CD8-positive, alpha-beta memory T cell (primary cell): Measurements from ENCODE around the gene TSPAN15. TPM values are rescaled to one million over a fixed set of nuclear protein-coding genes. Genes with fewer than 3 reads are reported as not detected.

ENCODE experiments used
- CTCF ChIA-PET: fragments of 350-600 bp; sonication (Branson Sonifier 250); formaldehyde crosslinking; loops from one replicate; lab custom pipeline; 2021; ENCODE audit warnings: antibody characterized with exemption; lab: Charles Lee
- POLR2A ChIA-PET: fragments of 350-600 bp; sonication (Branson Sonifier 250); formaldehyde crosslinking; loops from one replicate; lab custom pipeline; 2021; ENCODE audit warnings: antibody characterized with exemption; lab: Charles Lee
- DNase-seq, 5 donors: peaks; one replicate each; pipeline versions ENCODE4 v3.0.0 to v3.0.0-alpha.2; 2020 to 2022; ENCODE audit warnings: mixed read lengths in 1 of 5
- H3K27ac ChIP-seq: one replicate; pipeline ENCODE4 v1.7.0; 2013; ENCODE audit warnings: low read depth, mild to moderate bottlenecking, low read length, moderate library complexity
- H3K27me3 ChIP-seq: 2 replicates; pipeline ENCODE4 v1.7.0; 2013; ENCODE audit warnings: low read length, mild to moderate bottlenecking; ENCODE audit not compliant: insufficient read depth, poor library complexity, severe bottlenecking
- H3K36me3 ChIP-seq: 2 replicates; pipeline ENCODE4 v1.7.0; 2013; ENCODE audit warnings: mild to moderate bottlenecking, low read length, moderate library complexity; ENCODE audit not compliant: insufficient read depth
- H3K4me1 ChIP-seq: 2 replicates; pipeline ENCODE4 v1.7.0; 2013; ENCODE audit warnings: mild to moderate bottlenecking, low read length, moderate library complexity; ENCODE audit not compliant: insufficient read depth
- H3K4me3 ChIP-seq: 2 replicates; pipeline ENCODE4 v1.7.0; 2013; ENCODE audit warnings: mild to moderate bottlenecking, low read length
- H3K9me3 ChIP-seq: 2 replicates; pipeline ENCODE4 v1.7.0; 2013; ENCODE audit warnings: mild to moderate bottlenecking, low read length
- H3K27ac Mint-ChIP-seq, 8 donors: one replicate each; pipeline ENCODE4 v1.8.0; 2020 to 2021; ENCODE audit warnings: mixed read lengths in 8 of 8, mild to moderate bottlenecking in 6 of 8, inconsistent platforms in 3 of 8, moderate library complexity in 3 of 8
- H3K27me3 Mint-ChIP-seq, 2 donors: one replicate each; pipeline ENCODE4 v1.8.0; 2020 to 2021; ENCODE audit warnings: mixed read lengths in 2 of 2, mild to moderate bottlenecking in 1 of 2, moderate library complexity in 1 of 2
- H3K36me3 Mint-ChIP-seq, 3 donors: one replicate each; pipeline ENCODE4 v1.8.0; 2020 to 2021; ENCODE audit warnings: mixed read lengths in 3 of 3, inconsistent platforms in 1 of 3, mild to moderate bottlenecking in 1 of 3
- H3K4me1 Mint-ChIP-seq, 3 donors: one replicate each; pipeline ENCODE4 v1.8.0; 2020 to 2021; ENCODE audit warnings: mixed read lengths in 3 of 3, inconsistent platforms in 1 of 3, mild to moderate bottlenecking in 1 of 3
- H3K4me3 Mint-ChIP-seq, 7 donors: one replicate each; pipeline ENCODE4 v1.8.0; 2020 to 2021; ENCODE audit warnings: mixed read lengths in 7 of 7, mild to moderate bottlenecking in 6 of 7, moderate library complexity in 4 of 7, inconsistent platforms in 2 of 7
- H3K9me3 Mint-ChIP-seq, 5 donors: one replicate each; pipeline ENCODE4 v1.8.0; 2020 to 2022; ENCODE audit warnings: mixed read lengths in 5 of 5, mild to moderate bottlenecking in 3 of 5, moderate library complexity in 2 of 5, inconsistent platforms in 1 of 5
- polyA plus RNA-seq: library from polyadenylated mRNA; unstranded; fragments of 300-500 nt; fragmentation: Illumina TruSeq; gene quantifications from one replicate; pipeline ENCODE4 v1.2.3, GENCODE V29; 2021
- total RNA-seq, 2 experiments: library from RNA; stranded (reverse); gene quantifications; one replicate each; pipeline ENCODE4 v1.2.3, GENCODE V29; 2021

TSPAN15 gene
- total and polyA plus RNA-seq, 3 experiments from 2014 or later = 1.4 to 20.2 (median 2.4) TPM

DNA sequence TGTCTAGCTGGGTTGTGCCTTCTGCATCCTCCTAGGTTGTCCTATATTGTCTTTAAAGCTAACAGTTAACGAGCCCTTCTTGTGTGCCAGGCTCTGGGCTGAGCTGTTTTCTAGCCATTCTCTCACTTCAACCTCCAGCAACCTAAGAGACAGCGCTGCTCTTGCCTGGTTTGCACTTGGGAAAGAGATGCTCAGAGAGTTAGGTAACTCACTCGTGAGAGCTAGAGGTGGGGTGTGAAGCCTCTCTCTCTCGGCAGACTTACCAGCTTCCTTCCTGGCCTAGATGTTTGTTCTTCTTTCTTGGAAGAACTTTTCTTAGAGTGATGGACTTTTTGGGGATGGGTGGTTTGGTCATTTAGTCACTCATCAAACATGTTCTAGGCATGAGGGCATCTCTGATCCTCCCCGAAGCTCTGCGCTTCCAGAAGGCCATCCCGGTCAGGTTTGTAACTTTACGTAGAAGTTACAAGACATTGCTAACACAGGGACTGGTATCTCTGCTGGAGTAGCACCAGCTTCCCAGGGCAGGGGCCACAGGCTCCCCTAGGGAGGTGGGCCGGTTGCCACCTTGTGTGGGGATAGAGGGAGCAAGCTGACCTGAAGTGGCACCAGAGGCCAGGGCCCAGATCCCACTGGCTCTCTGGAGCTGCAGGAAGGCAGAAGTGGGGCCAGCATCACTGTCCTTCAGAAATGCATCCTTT lies 14.3 kb downstream of the TSPAN15 start:
- Mint-ChIP-seq H3K4me1 (peaks cover 15 to 48% (median 40%) of the 10 kb centered on the region in 3 donors), H3K27me3 (no peaks in the 10 kb centered on the region), H3K36me3 (no peaks in the 10 kb centered on the region), H3K9me3 (no peaks in the 10 kb centered on the region), H3K27ac (peak overlapping the region; percentile 45 to 99 (median 94)), H3K4me3 (peak overlapping the region in 5 of 7 donors; percentile 43 to 82 (median 59))
- Histone ChIP-seq H3K36me3 (no peaks in the 10 kb centered on the region), H3K4me3 (no peak overlapping the region), H3K9me3 (no peaks in the 10 kb centered on the region), H3K4me1 (peaks cover 10% of the 10 kb centered on the region), H3K27ac (no peak overlapping the region), H3K27me3 (no peaks in the 10 kb centered on the region)
- POLR2A ChIA-PET = no interaction called here
- DNase-seq = peak in 2 of 5 donors; percentile 15
- CTCF ChIA-PET = interaction anchor here (1.2 kb wide), 1 partner anchor 14 kb away, joined by 3 read pairs; the partner anchor contains the start of gene TSPAN15

DNA sequence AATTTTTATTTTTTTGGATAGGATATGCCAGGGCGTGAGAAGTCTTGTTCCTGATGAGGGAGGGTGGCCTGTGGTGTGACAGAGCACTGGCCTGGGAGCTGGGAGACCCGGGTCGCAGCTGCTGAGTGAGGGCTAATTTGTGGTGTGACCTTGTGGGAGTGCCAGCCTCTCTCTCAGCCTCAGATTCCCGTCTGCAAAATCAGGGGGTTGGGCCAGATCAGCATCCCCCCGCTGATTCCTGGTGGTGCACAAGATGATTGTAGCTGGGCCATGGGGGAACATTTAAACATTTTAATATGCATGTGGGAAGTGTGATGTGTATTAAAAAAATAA lies 14.9 kb downstream of the TSPAN15 start:
- ChIA-PET CTCF (interaction anchor here (1.0 kb wide), 1 partner anchor 26 kb away, joined by 3 read pairs; no protein-coding TSS in a partner anchor), POLR2A (no interaction called here)
- Mint-ChIP-seq H3K9me3 (no peaks in the 10 kb centered on the region), H3K4me3 (peak overlapping the region in 4 of 7 donors; percentile 56 to 82 (median 62)), H3K27ac (peak overlapping the region in 7 of 8 donors; percentile 65 to 99 (median 94)), H3K4me1 (peaks cover 15 to 44% (median 35%) of the 10 kb centered on the region in 3 donors), H3K36me3 (no peaks in the 10 kb centered on the region), H3K27me3 (peaks cover 0 to 1% of the 10 kb centered on the region in 2 donors)
- H3K27me3 ChIP-seq = no peaks in the 10 kb centered on the region
- no peaks in the 10 kb centered on the region for H3K36me3 ChIP-seq
- no peak overlapping the region for H3K4me3 ChIP-seq
- no peak for DNase-seq
- no peak overlapping the region for H3K27ac ChIP-seq
- H3K9me3 ChIP-seq = no peaks in the 10 kb centered on the region
- H3K4me1 ChIP-seq = peaks cover 10% of the 10 kb centered on the region

DNA sequence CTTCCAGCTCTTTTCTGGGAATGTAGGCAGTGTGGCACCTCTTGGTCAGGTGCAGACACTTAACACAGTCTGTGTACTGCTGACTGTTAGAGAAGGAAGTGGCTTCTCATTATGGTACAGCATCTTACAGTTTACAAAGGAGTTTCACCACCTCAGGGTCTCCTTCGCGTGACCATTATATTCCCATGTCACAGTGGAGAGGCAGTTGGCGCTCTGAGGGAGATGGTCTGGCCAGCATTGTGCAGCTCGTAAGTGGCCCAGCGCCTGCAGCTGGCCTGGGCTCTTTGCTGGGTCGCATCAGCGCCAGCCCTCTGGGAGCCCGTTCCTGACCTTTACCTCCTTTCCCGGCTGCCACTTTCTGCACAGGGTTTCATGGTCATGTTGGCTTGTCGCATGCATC lies 15.4 kb downstream of the TSPAN15 start:
- Histone ChIP-seq H3K27me3 (no peaks in the 10 kb centered on the region), H3K4me3 (no peak overlapping the region), H3K4me1 (peaks cover 10% of the 10 kb centered on the region), H3K27ac (no peak overlapping the region), H3K9me3 (no peaks in the 10 kb centered on the region), H3K36me3 (no peaks in the 10 kb centered on the region)
- peaks cover 15 to 44% (median 35%) of the 10 kb centered on the region in 3 donors for H3K4me1 Mint-ChIP-seq
- ChIA-PET CTCF (interaction anchor here (1.0 kb wide), 1 partner anchor 26 kb away, joined by 3 read pairs; no protein-coding TSS in a partner anchor), POLR2A (no interaction called here)
- no peaks in the 10 kb centered on the region for H3K9me3 Mint-ChIP-seq
- peaks cover 0 to 1% of the 10 kb centered on the region in 2 donors for H3K27me3 Mint-ChIP-seq
- peak overlapping the region in 6 of 7 donors; percentile 3 to 82 (median 58) for H3K4me3 Mint-ChIP-seq
- H3K27ac Mint-ChIP-seq = peak overlapping the region in 7 of 8 donors; percentile 65 to 99 (median 93)
- DNase-seq = no peak
- H3K36me3 Mint-ChIP-seq = no peaks in the 10 kb centered on the region

DNA sequence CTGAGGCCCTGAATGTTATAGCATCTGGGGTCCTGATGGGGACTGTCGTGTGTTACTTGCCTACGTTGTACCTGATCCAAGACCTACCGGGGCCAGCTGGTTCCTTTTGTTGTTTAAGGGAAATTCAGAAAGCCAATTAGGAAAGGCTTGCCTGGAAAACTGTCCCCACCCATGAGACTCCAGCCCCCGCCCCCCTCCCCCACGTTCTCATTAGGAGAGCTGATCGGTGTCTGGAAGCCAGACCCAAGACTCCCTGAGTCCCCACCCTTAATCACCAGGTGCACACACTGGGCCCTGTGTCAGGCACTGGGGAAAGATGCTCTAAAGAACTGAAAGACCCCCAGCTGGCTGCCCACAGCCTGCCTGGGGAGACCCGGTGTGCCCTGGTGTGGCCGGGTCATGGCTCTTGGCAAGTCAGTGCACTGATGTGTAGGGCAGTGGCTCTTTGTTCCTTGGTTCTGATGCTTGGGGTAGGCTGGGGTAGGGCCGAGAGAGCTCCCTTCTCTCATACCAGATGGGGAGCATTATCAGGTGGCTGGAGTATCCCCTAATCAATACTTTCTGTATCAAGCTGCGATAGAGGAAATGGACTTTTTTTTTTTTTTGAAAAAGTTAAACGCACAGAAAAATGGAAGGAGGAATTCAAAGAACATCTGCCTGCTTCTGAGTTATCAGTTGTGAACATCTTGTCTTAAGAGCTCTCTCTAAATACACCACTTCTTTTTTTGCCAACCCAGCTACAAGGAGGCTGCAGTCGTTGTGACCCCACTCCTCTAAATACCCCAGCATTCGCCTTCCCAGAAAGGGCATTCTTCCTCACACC lies 16.9 kb downstream of the TSPAN15 start:
- H3K36me3 ChIP-seq = no peaks in the 10 kb centered on the region
- H3K27ac ChIP-seq = no peak overlapping the region
- no peaks in the 10 kb centered on the region for H3K27me3 ChIP-seq
- Mint-ChIP-seq H3K4me1 (peaks cover 15 to 38% (median 28%) of the 10 kb centered on the region in 3 donors), H3K9me3 (no peaks in the 10 kb centered on the region), H3K36me3 (no peaks in the 10 kb centered on the region), H3K27me3 (peaks cover 1 to 12% of the 10 kb centered on the region in 2 donors), H3K27ac (peak overlapping the region in 6 of 8 donors; percentile 14 to 73 (median 49)), H3K4me3 (no peak overlapping the region)
- no peaks in the 10 kb centered on the region for H3K9me3 ChIP-seq
- POLR2A ChIA-PET = no interaction called here
- H3K4me3 ChIP-seq = no peak overlapping the region
- peaks cover 10% of the 10 kb centered on the region for H3K4me1 ChIP-seq
- CTCF ChIA-PET = interaction anchor here (1.0 kb wide), 1 partner anchor 24 kb away, joined by 3 read pairs; no protein-coding TSS in a partner anchor
- DNase-seq = no peak

DNA sequence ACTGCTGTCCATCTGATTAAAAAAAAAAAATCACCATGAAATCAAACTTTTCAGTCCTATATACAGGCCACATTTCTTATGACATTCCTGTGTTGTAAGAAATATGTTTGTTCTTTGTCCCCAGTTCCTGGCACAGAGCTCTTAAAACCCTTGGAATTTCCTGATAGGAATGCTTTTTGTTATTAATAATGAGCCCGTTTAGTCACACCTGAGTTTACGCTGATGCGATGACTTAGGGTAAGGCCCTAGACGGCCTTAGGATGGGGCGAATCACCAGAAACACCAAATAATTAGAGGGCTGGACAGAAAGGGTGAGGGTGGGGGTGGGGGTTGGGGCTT lies 17.5 kb downstream of the TSPAN15 start:
- no peaks in the 10 kb centered on the region for H3K9me3 ChIP-seq
- Mint-ChIP-seq H3K27me3 (peaks cover 1 to 15% of the 10 kb centered on the region in 2 donors), H3K36me3 (no peaks in the 10 kb centered on the region), H3K27ac (peak overlapping the region in 4 of 8 donors; percentile 14 to 73 (median 52)), H3K4me3 (no peak overlapping the region), H3K9me3 (no peaks in the 10 kb centered on the region), H3K4me1 (peaks cover 15 to 36% (median 27%) of the 10 kb centered on the region in 3 donors)
- CTCF ChIA-PET = interaction anchor here (1.0 kb wide), 1 partner anchor 23 kb away, joined by 3 read pairs; no protein-coding TSS in a partner anchor
- H3K4me3 ChIP-seq = no peak overlapping the region
- H3K36me3 ChIP-seq = no peaks in the 10 kb centered on the region
- H3K27me3 ChIP-seq = no peaks in the 10 kb centered on the region
- POLR2A ChIA-PET = no interaction called here
- no peak for DNase-seq
- peaks cover 10% of the 10 kb centered on the region for H3K4me1 ChIP-seq
- no peak overlapping the region for H3K27ac ChIP-seq

DNA sequence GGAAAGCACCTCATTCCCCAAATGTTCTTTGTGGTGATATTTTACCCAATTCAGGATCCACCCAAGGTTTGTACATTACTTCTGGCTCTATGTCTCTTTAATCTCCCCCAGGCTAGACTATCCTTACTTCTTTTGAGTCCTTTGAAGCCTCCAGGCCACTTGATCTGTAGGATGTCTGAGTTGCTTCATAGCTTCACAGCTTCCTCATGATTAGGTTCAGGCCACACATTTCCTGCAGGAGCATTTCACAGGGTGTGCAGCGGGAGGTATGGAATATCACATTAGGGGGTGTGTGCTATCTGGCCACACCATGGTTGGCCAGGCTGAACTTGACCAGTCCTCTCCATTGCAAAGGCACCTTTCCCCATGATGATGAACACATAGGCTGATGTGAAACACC lies 18.7 kb downstream of the TSPAN15 start:
- ChIA-PET POLR2A (no interaction called here), CTCF (no interaction called here)
- Histone ChIP-seq H3K4me3 (no peak overlapping the region), H3K9me3 (no peaks in the 10 kb centered on the region), H3K4me1 (peaks cover 5% of the 10 kb centered on the region), H3K27me3 (no peaks in the 10 kb centered on the region), H3K27ac (no peak overlapping the region), H3K36me3 (no peaks in the 10 kb centered on the region)
- H3K4me3 Mint-ChIP-seq = no peak overlapping the region
- H3K27ac Mint-ChIP-seq = peak overlapping the region in 4 of 8 donors; percentile 0 to 74 (median 64)
- no peak for DNase-seq
- H3K27me3 Mint-ChIP-seq = peaks cover 1 to 23% of the 10 kb centered on the region in 2 donors
- H3K9me3 Mint-ChIP-seq = no peaks in the 10 kb centered on the region
- peaks cover 9 to 23% (median 20%) of the 10 kb centered on the region in 3 donors for H3K4me1 Mint-ChIP-seq
- no peaks in the 10 kb centered on the region for H3K36me3 Mint-ChIP-seq

DNA sequence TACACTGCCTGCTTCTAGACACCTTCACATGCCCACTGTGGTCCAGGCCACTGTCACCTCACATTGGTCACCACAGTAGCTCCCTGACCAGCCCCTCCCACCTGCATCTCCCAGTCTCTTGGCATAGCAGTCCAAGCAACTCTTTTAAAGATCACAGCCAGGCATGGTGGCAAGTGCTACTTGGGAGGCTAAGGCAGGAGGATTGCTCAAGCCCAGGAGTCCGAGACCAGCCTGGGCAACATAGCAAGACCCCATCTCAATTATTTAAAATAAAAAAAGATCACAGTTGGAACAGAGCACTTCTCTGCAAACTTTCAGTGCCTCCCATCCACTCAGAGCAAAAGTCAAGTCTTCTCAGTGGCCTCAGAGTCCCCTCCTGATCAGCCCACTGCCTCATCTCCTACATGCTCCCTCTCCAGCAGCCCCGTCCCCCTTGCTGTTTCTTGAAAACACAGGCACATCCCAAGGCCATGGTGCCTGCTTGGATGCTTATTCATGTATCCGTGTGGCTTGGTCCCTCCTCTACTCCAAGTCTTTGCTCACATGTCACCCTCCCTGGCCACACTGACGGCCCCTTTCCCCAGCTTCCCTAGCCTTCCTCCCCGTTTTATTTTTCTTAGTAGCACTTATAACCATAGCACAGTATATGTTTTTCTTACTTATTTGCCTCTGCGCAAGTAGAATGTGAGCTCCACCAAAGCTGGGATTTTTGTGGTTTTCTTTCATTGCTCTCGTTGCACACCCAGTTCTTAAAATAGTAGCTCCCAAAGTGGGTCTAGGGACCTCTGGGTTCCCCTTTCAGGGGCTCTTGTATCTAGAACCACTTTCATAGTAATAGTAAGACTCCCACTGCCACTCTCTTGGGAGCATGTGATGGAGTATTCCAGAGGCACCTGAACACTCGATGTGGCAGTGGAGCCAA lies 19.5 kb downstream of the TSPAN15 start:
- H3K4me3 ChIP-seq = no peak overlapping the region
- Mint-ChIP-seq H3K27ac (peak overlapping the region in 4 of 8 donors; percentile 56 to 74 (median 68)), H3K4me3 (no peak overlapping the region), H3K9me3 (no peaks in the 10 kb centered on the region), H3K4me1 (peaks cover 1 to 16% (median 13%) of the 10 kb centered on the region in 3 donors), H3K36me3 (no peaks in the 10 kb centered on the region), H3K27me3 (peaks cover 1 to 25% of the 10 kb centered on the region in 2 donors)
- H3K27me3 ChIP-seq = no peaks in the 10 kb centered on the region
- no peaks in the 10 kb centered on the region for H3K4me1 ChIP-seq
- H3K27ac ChIP-seq = no peak overlapping the region
- ChIA-PET POLR2A (no interaction called here), CTCF (no interaction called here)
- no peaks in the 10 kb centered on the region for H3K9me3 ChIP-seq
- no peaks in the 10 kb centered on the region for H3K36me3 ChIP-seq
- DNase-seq = no peak
